CD8-positive, alpha-beta memory T cell (primary cell): ENCODE data around the gene EPAS1. TPM values are rescaled to one million over a fixed set of nuclear protein-coding genes. Genes with fewer than 3 reads are reported as not detected.

Source experiments
- CTCF ChIA-PET: fragments of 350-600 bp; sonication (Branson Sonifier 250); formaldehyde crosslinking; loops from one replicate; lab custom pipeline; 2021; ENCODE audit warnings: antibody characterized with exemption; lab: Charles Lee
- POLR2A ChIA-PET: fragments of 350-600 bp; sonication (Branson Sonifier 250); formaldehyde crosslinking; loops from one replicate; lab custom pipeline; 2021; ENCODE audit warnings: antibody characterized with exemption; lab: Charles Lee
- DNase-seq, 5 donors: peaks; one replicate each; pipeline versions ENCODE4 v3.0.0 to v3.0.0-alpha.2; 2020 to 2022; ENCODE audit warnings: mixed read lengths in 1 of 5
- H3K27ac ChIP-seq: one replicate; pipeline ENCODE4 v1.7.0; 2013; ENCODE audit warnings: low read depth, mild to moderate bottlenecking, low read length, moderate library complexity
- H3K27me3 ChIP-seq: 2 replicates; pipeline ENCODE4 v1.7.0; 2013; ENCODE audit warnings: low read length, mild to moderate bottlenecking; ENCODE audit not compliant: insufficient read depth, poor library complexity, severe bottlenecking
- H3K36me3 ChIP-seq: 2 replicates; pipeline ENCODE4 v1.7.0; 2013; ENCODE audit warnings: mild to moderate bottlenecking, low read length, moderate library complexity; ENCODE audit not compliant: insufficient read depth
- H3K4me1 ChIP-seq: 2 replicates; pipeline ENCODE4 v1.7.0; 2013; ENCODE audit warnings: mild to moderate bottlenecking, low read length, moderate library complexity; ENCODE audit not compliant: insufficient read depth
- H3K4me3 ChIP-seq: 2 replicates; pipeline ENCODE4 v1.7.0; 2013; ENCODE audit warnings: mild to moderate bottlenecking, low read length
- H3K9me3 ChIP-seq: 2 replicates; pipeline ENCODE4 v1.7.0; 2013; ENCODE audit warnings: mild to moderate bottlenecking, low read length
- H3K27ac Mint-ChIP-seq, 8 donors: one replicate each; pipeline ENCODE4 v1.8.0; 2020 to 2021; ENCODE audit warnings: mixed read lengths in 8 of 8, mild to moderate bottlenecking in 6 of 8, inconsistent platforms in 3 of 8, moderate library complexity in 3 of 8
- H3K27me3 Mint-ChIP-seq, 2 donors: one replicate each; pipeline ENCODE4 v1.8.0; 2020 to 2021; ENCODE audit warnings: mixed read lengths in 2 of 2, mild to moderate bottlenecking in 1 of 2, moderate library complexity in 1 of 2
- H3K36me3 Mint-ChIP-seq, 3 donors: one replicate each; pipeline ENCODE4 v1.8.0; 2020 to 2021; ENCODE audit warnings: mixed read lengths in 3 of 3, inconsistent platforms in 1 of 3, mild to moderate bottlenecking in 1 of 3
- H3K4me1 Mint-ChIP-seq, 3 donors: one replicate each; pipeline ENCODE4 v1.8.0; 2020 to 2021; ENCODE audit warnings: mixed read lengths in 3 of 3, inconsistent platforms in 1 of 3, mild to moderate bottlenecking in 1 of 3
- H3K4me3 Mint-ChIP-seq, 7 donors: one replicate each; pipeline ENCODE4 v1.8.0; 2020 to 2021; ENCODE audit warnings: mixed read lengths in 7 of 7, mild to moderate bottlenecking in 6 of 7, moderate library complexity in 4 of 7, inconsistent platforms in 2 of 7
- H3K9me3 Mint-ChIP-seq, 5 donors: one replicate each; pipeline ENCODE4 v1.8.0; 2020 to 2022; ENCODE audit warnings: mixed read lengths in 5 of 5, mild to moderate bottlenecking in 3 of 5, moderate library complexity in 2 of 5, inconsistent platforms in 1 of 5
- polyA plus RNA-seq: library from polyadenylated mRNA; unstranded; fragments of 300-500 nt; fragmentation: Illumina TruSeq; gene quantifications from one replicate; pipeline ENCODE4 v1.2.3, GENCODE V29; 2021
- total RNA-seq, 2 experiments: library from RNA; stranded (reverse); gene quantifications; one replicate each; pipeline ENCODE4 v1.2.3, GENCODE V29; 2021

Gene EPAS1
- total and polyA plus RNA-seq, 3 experiments from 2014 or later: 1.4 to 14.5 (median 9.0) TPM

DNA sequence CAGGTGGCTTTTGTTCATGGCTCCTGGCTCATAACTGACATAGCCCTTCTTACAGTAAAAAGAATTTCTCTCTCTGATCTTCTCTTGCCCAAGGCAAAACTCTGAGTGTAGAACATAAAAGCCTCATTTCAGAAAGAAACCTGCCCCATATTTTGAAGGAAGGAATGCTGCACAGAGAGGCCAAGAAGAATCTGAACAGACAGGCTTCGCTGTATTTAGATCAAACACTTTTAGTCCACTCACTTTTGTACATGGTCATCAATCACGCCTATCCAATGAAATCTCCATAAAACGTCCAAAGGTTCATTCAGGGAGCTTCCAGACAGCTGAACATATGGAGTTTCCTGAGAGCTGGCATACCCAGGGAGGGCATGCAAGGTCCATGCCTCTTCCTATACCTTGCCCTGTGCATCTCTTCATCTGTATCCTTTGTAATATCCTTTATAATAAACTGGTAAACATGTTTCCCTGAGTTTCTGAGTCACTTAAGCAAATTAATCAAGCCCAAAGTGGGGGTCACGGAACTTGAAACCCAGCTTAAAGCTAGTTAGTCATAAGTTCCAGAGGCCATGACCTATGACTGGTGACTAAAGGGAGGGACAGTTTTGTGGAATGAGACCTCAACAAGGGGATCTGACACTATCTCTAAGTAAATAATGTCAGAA, 119.7 kb downstream of the EPAS1 start:
- H3K4me3 Mint-ChIP-seq: no peak overlapping the region
- H3K9me3 Mint-ChIP-seq: peaks cover 16 to 28% (median 23%) of the 10 kb centered on the region in 5 donors
- H3K4me3 ChIP-seq: no peak overlapping the region
- H3K4me1 ChIP-seq: no peaks in the 10 kb centered on the region
- ChIA-PET CTCF (no interaction called here), POLR2A (no interaction called here)
- peaks cover 1 to 30% (median 4%) of the 10 kb centered on the region in 3 donors for H3K36me3 Mint-ChIP-seq
- H3K27ac ChIP-seq: no peak overlapping the region
- peaks cover 0 to 7% of the 10 kb centered on the region in 2 donors for H3K27me3 Mint-ChIP-seq
- no peak for DNase-seq
- no peaks in the 10 kb centered on the region for H3K27me3 ChIP-seq
- no peaks in the 10 kb centered on the region for H3K4me1 Mint-ChIP-seq
- H3K27ac Mint-ChIP-seq: no peak overlapping the region
- no peaks in the 10 kb centered on the region for H3K36me3 ChIP-seq
- no peaks in the 10 kb centered on the region for H3K9me3 ChIP-seq

DNA sequence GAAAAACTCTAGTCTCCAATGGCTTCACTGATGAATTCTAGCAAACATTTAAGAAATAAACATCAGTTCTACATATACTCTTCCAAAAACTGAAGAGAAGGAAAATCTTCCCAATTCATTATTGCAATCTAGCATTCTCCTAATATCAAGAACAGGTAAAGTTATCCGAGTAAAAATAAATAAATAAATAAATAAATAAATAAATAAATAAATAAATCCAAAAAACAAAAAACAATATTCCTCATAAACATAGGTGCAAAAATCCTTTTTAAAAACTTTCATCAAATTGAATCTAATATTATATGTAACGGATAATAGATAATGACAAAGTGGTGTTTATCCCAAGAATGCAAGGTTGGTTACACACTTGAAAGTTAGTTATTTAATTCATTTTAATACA, 123.7 kb downstream of the EPAS1 start:
- H3K36me3 ChIP-seq: no peaks in the 10 kb centered on the region
- H3K27ac Mint-ChIP-seq: no peak overlapping the region
- no peak overlapping the region for H3K4me3 ChIP-seq
- peaks cover 1 to 22% (median 2%) of the 10 kb centered on the region in 3 donors for H3K36me3 Mint-ChIP-seq
- H3K27me3 ChIP-seq: no peaks in the 10 kb centered on the region
- no peak overlapping the region for H3K4me3 Mint-ChIP-seq
- peaks cover 8 to 22% (median 16%) of the 10 kb centered on the region in 5 donors for H3K9me3 Mint-ChIP-seq
- H3K4me1 ChIP-seq: no peaks in the 10 kb centered on the region
- no peak for DNase-seq
- peaks cover 0 to 5% (median 0%) of the 10 kb centered on the region in 3 donors for H3K4me1 Mint-ChIP-seq
- no peaks in the 10 kb centered on the region for H3K9me3 ChIP-seq
- peaks cover 0 to 2% of the 10 kb centered on the region in 2 donors for H3K27me3 Mint-ChIP-seq
- ChIA-PET CTCF (no interaction called here), POLR2A (no interaction called here)
- H3K27ac ChIP-seq: no peak overlapping the region

DNA sequence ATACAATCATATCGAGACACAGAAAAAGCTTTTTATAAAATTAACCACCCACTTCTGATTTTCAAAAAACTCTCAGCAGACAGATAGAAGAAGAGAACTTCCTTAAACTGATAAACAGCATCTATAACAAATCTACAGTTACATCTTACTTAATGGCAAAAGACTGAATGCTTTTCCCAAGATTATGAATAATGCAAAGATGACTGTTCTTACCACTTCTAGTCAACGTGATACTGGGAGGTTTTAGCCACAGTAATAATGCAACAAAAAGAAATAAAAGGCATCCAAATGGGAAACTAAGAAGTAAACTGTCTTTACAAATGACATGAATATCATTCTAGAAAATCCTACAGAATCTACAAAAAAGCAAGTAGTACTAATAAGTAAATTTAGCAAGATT, 124.2 kb downstream of the EPAS1 start:
- H3K36me3 Mint-ChIP-seq: peaks cover 0 to 18% (median 2%) of the 10 kb centered on the region in 3 donors
- H3K4me3 Mint-ChIP-seq: no peak overlapping the region
- no peaks in the 10 kb centered on the region for H3K36me3 ChIP-seq
- H3K27ac Mint-ChIP-seq: no peak overlapping the region
- peaks cover 0 to 5% (median 0%) of the 10 kb centered on the region in 3 donors for H3K4me1 Mint-ChIP-seq
- no peak overlapping the region for H3K4me3 ChIP-seq
- H3K9me3 ChIP-seq: no peaks in the 10 kb centered on the region
- ChIA-PET CTCF (no interaction called here), POLR2A (no interaction called here)
- no peaks in the 10 kb centered on the region for H3K27me3 Mint-ChIP-seq
- peaks cover 5 to 18% (median 14%) of the 10 kb centered on the region in 5 donors for H3K9me3 Mint-ChIP-seq
- no peaks in the 10 kb centered on the region for H3K27me3 ChIP-seq
- no peaks in the 10 kb centered on the region for H3K4me1 ChIP-seq
- H3K27ac ChIP-seq: no peak overlapping the region
- DNase-seq: no peak

DNA sequence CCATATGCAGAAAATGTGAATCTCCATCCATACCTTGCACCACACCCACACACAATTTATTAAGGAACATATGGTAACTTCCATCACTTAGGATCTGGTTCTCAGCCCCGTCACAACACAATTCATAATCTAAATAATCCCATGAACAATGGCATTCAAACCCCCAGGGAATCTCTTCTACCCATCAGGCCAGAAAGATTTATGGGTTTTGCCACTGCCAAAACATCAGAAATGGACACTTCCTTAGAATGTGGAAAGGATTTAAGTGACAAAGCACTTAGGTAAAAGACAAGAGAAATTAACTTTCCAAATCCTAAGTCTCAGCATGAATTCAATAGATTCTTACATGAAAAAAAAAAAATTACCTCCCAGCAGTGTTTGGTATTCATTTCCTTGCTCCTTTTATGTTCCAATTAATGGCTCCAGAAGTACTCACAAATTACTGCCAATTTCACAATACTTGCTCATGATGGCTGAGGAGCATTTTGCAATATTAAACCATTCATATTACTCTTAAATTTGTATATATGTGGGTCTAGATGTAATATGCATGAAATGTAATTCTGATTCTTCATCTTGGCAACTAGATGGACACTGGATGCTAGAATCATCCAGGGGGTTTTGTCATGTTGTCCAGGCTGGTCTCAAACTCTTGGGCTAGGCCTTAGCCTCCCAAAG, 125.6 kb downstream of the EPAS1 start:
- ChIA-PET POLR2A (no interaction called here), CTCF (no interaction called here)
- H3K4me1 ChIP-seq: no peaks in the 10 kb centered on the region
- no peak overlapping the region for H3K4me3 ChIP-seq
- peaks cover 0 to 6% (median 2%) of the 10 kb centered on the region in 3 donors for H3K36me3 Mint-ChIP-seq
- H3K27me3 ChIP-seq: no peaks in the 10 kb centered on the region
- H3K4me3 Mint-ChIP-seq: no peak overlapping the region
- no peak overlapping the region for H3K27ac ChIP-seq
- H3K9me3 Mint-ChIP-seq: peaks cover 3 to 6% (median 4%) of the 10 kb centered on the region in 5 donors
- DNase-seq: no peak
- no peak overlapping the region for H3K27ac Mint-ChIP-seq
- peaks cover 0 to 5% (median 0%) of the 10 kb centered on the region in 3 donors for H3K4me1 Mint-ChIP-seq
- H3K27me3 Mint-ChIP-seq: no peaks in the 10 kb centered on the region
- H3K36me3 ChIP-seq: no peaks in the 10 kb centered on the region
- no peaks in the 10 kb centered on the region for H3K9me3 ChIP-seq

DNA sequence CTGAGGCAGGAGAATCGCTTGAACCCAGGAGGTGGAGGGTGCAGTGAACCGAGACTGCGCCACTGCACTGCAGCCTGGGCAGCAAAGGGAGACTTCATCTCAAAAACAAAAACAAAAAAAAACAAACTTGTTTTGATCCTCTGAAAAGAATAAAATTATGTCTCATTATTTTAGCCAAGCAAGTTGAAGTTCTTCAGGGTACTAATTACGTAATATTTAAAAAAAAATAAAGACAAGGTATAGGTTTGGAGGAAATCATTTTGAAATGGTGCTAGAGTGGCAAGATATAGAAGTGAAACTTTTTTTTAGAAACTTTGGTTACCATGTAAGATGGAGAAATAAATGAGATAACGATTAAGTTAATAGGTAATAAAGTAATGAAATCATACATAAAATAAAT, 127.7 kb downstream of the EPAS1 start:
- ChIA-PET POLR2A (no interaction called here), CTCF (no interaction called here)
- no peaks in the 10 kb centered on the region for H3K36me3 Mint-ChIP-seq
- H3K4me1 Mint-ChIP-seq: peaks cover under 1 to 6% (median 2%) of the 10 kb centered on the region in 3 donors
- H3K4me1 ChIP-seq: no peaks in the 10 kb centered on the region
- H3K27ac Mint-ChIP-seq: no peak overlapping the region
- no peak overlapping the region for H3K27ac ChIP-seq
- H3K4me3 Mint-ChIP-seq: no peak overlapping the region
- no peak for DNase-seq
- peaks cover 0 to 5% (median 0%) of the 10 kb centered on the region in 5 donors for H3K9me3 Mint-ChIP-seq
- no peaks in the 10 kb centered on the region for H3K27me3 ChIP-seq
- no peak overlapping the region for H3K4me3 ChIP-seq
- H3K36me3 ChIP-seq: no peaks in the 10 kb centered on the region
- H3K27me3 Mint-ChIP-seq: no peaks in the 10 kb centered on the region
- no peaks in the 10 kb centered on the region for H3K9me3 ChIP-seq

DNA sequence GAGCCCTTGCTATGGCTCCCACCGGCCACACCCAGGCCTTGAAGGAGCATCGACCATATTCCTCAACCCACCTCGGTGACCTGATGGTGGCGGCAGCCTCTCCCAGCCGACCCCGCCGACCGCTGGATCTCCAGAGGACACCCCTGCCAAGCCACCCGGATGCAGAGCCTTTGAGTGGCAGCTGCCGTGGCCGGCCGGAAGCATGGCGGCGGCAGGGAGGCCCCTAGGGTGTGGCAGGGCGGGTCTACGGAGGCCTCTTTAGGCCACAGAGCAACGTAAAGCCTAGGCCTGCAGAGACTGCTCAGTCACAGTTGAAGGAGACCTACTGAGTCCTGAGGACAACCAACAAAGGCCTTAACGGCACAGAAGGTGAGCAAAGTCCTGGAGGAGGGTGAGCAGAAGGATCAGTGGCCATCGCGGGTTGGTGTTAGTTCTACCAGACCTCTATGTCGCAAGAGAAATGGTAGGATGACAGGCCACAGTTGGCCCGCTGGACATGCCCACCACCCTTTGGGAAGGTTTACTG, 131.8 kb downstream of the EPAS1 start:
- Histone ChIP-seq H3K9me3 (no peaks in the 10 kb centered on the region), H3K4me3 (no peak overlapping the region), H3K27ac (no peak overlapping the region), H3K4me1 (peaks cover 27% of the 10 kb centered on the region), H3K36me3 (no peaks in the 10 kb centered on the region), H3K27me3 (no peaks in the 10 kb centered on the region)
- Mint-ChIP-seq H3K27ac (no peak overlapping the region), H3K4me1 (peaks cover 36 to 47% (median 39%) of the 10 kb centered on the region in 3 donors), H3K36me3 (no peaks in the 10 kb centered on the region), H3K4me3 (no peak overlapping the region), H3K9me3 (peaks cover 0 to 5% (median 0%) of the 10 kb centered on the region in 5 donors), H3K27me3 (no peaks in the 10 kb centered on the region)
- CTCF ChIA-PET: no interaction called here
- POLR2A ChIA-PET: no interaction called here
- DNase-seq: no peak

DNA sequence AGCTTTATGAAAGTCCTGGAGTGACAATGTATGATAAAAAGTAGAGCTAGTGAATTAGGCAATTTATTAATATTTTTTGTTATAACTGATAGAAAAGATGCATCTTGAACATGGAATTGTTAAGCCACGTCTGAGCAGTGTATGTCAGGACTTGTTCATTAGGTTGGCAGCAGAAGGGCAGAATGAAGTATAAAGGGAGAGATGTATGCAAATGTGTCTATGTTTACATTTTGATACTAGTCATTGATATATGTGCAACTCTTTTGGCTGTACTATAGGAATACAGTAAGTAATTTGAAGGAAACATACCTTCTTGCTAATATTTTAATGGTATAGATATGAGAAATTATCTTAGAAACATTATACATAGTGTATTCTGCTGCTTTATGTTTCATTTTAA, 133.2 kb downstream of the EPAS1 start:
- Mint-ChIP-seq H3K27me3 (peaks cover 0 to 2% of the 10 kb centered on the region in 2 donors), H3K4me3 (peak overlapping the region in 2 of 7 donors; percentile 11 to 24), H3K4me1 (peaks cover 47 to 59% (median 51%) of the 10 kb centered on the region in 3 donors), H3K36me3 (peaks cover 0 to 4% (median 0%) of the 10 kb centered on the region in 3 donors), H3K27ac (no peak overlapping the region), H3K9me3 (peaks cover 0 to 5% (median 0%) of the 10 kb centered on the region in 5 donors)
- Histone ChIP-seq H3K27me3 (no peaks in the 10 kb centered on the region), H3K27ac (no peak overlapping the region), H3K4me1 (peaks cover 34% of the 10 kb centered on the region), H3K9me3 (no peaks in the 10 kb centered on the region), H3K4me3 (no peak overlapping the region), H3K36me3 (no peaks in the 10 kb centered on the region)
- no peak for DNase-seq
- CTCF ChIA-PET: interaction anchor here (1.4 kb wide), 1 partner anchor 10 kb away, joined by 3 read pairs; no protein-coding TSS in a partner anchor
- POLR2A ChIA-PET: no interaction called here

DNA sequence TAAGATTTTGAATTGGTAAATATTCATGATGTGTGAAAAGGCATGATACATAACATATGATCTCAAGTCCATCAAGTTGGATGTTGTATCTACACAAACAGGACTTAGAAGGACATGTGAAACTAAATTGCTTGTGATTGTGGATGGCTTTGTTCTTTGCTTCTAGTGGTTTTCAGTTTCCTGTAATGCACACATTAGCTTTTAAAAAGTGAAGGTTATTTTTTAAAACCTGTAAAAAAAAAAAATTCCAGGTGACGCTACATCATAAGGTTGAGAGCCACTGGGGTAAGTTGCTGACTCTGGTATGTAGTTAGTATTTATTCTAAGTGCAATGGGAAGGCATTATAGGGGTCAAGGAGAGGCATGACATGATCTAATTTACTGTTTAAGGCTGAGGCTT, 133.8 kb downstream of the EPAS1 start:
- Mint-ChIP-seq H3K9me3 (peaks cover 0 to 5% (median 0%) of the 10 kb centered on the region in 5 donors), H3K4me1 (peaks cover 50 to 62% (median 54%) of the 10 kb centered on the region in 3 donors), H3K27ac (peak overlapping the region in 6 of 8 donors; percentile 1 to 53 (median 30)), H3K27me3 (peaks cover 0 to 2% of the 10 kb centered on the region in 2 donors), H3K4me3 (peak overlapping the region in 5 of 7 donors; percentile 14 to 34 (median 23)), H3K36me3 (peaks cover 0 to 4% (median 0%) of the 10 kb centered on the region in 3 donors)
- DNase-seq: peak in 1 of 5 donors; percentile 9
- Histone ChIP-seq H3K36me3 (no peaks in the 10 kb centered on the region), H3K27ac (no peak overlapping the region), H3K9me3 (no peaks in the 10 kb centered on the region), H3K27me3 (no peaks in the 10 kb centered on the region), H3K4me3 (no peak overlapping the region), H3K4me1 (peaks cover 36% of the 10 kb centered on the region)
- POLR2A ChIA-PET: no interaction called here
- CTCF ChIA-PET: no interaction called here
